ENCODE results near the gene ASCC3.

Gene ASCC3

GRCh38 chr6:100664274-100665040 lies 216.7 kb downstream of the ASCC3 start:
- H3K9me3 ChIP-seq (ENCODE audit: insufficient read depth, low read length, severe bottlenecking): no peaks in the 10 kb centered on the region
- TF ChIP-seq EZH2 (IDR thresholded peaks at IDR 0.05; ENCODE audit: borderline replicate concordance, low read depth, low read length, severe bottlenecking) (no peak), CTCF (IDR thresholded peaks at IDR 0.05; ENCODE audit: borderline replicate concordance, extremely low read depth, low read length, poor library complexity, severe bottlenecking) (peak; percentile 69)
- no peak overlapping the region for H3K4me3 ChIP-seq (ENCODE audit: low read depth in 1 of 2, low read length in 2 of 2)
- no peak overlapping the region for H3K4me2 ChIP-seq (ENCODE audit: insufficient read depth, low read length)
- H3K27me3 ChIP-seq (ENCODE audit: insufficient read depth, low read length, poor library complexity): no peaks in the 10 kb centered on the region
- DNase-seq: no peak
- no peak overlapping the region for H3K27ac ChIP-seq (ENCODE audit: low read length)
- H2AFZ ChIP-seq (ENCODE audit: low read depth, low read length): no peak overlapping the region
- peak; percentile 65; the same call in 2 of the 3 replicates for ATAC-seq (ENCODE audit: insufficient read depth, low read depth)
- no peaks in the 10 kb centered on the region for H4K20me1 ChIP-seq (ENCODE audit: insufficient read depth, low read length)
- no peaks in the 10 kb centered on the region for H3K79me2 ChIP-seq (ENCODE audit: insufficient read depth, low read length)
- no peak overlapping the region for H3K9ac ChIP-seq (ENCODE audit: low read depth, low read length)
- peaks cover 22% of the 10 kb centered on the region; the same call in 1 of the 2 replicates for H3K36me3 ChIP-seq (ENCODE audit: insufficient read depth, low read length)
- no peaks in the 10 kb centered on the region for H3K4me1 ChIP-seq (ENCODE audit: insufficient read depth, low read length)

DNA sequence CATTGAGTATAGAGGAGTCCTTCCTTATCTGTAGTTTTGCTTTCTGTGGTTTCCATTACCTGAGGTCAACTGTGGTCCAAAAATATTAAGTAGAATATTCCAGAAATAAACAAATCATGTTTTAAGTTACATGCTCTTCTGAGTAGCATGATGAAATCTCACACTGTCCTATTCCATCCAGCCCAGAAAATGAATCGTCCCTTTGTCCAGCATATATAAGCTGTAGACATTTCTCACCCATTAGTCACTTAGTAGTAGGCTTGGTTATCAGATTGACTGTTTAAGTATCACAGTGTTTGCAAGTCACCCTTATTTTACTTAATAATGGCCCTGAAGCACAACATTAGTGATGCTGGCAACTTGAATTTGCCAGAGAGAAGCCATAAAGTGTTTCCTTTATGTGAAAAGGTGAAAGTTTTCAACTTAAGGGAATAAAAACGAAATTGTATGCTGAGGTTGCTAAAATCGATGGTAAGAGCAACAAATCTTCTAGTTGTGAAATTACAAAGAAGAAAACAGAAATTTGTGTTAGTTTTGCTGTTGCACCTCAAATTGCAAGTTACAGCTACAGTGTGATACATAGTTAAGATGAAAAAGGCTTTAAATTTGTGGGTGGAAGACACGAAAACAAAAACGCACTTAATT lies 217.8 kb downstream of the ASCC3 start:
- no peak for DNase-seq

GRCh38 chr6:100662264-100662663 lies 218.9 kb downstream of the ASCC3 start:
- Histone ChIP-seq H3K4me3 (ENCODE audit: low read depth in 1 of 2, low read length in 2 of 2) (no peak overlapping the region), H3K79me2 (ENCODE audit: insufficient read depth, low read length) (no peaks in the 10 kb centered on the region), H3K27me3 (ENCODE audit: insufficient read depth, low read length, poor library complexity) (no peaks in the 10 kb centered on the region), H3K27ac (ENCODE audit: low read length) (no peak overlapping the region), H2AFZ (ENCODE audit: low read depth, low read length) (no peak overlapping the region), H3K9me3 (ENCODE audit: insufficient read depth, low read length, severe bottlenecking) (no peaks in the 10 kb centered on the region), H3K4me2 (ENCODE audit: insufficient read depth, low read length) (no peak overlapping the region), H3K9ac (ENCODE audit: low read depth, low read length) (no peak overlapping the region), H3K4me1 (ENCODE audit: insufficient read depth, low read length) (no peaks in the 10 kb centered on the region), H3K36me3 (ENCODE audit: insufficient read depth, low read length) (peaks cover 22% of the 10 kb centered on the region; the same call in 1 of the 2 replicates), H4K20me1 (ENCODE audit: insufficient read depth, low read length) (no peaks in the 10 kb centered on the region)
- no peak for DNase-seq
- TF ChIP-seq CTCF (IDR thresholded peaks at IDR 0.05; ENCODE audit: borderline replicate concordance, extremely low read depth, low read length, poor library complexity, severe bottlenecking): no peak
- TF ChIP-seq EZH2 (IDR thresholded peaks at IDR 0.05; ENCODE audit: borderline replicate concordance, low read depth, low read length, severe bottlenecking): no peak
- ATAC-seq (ENCODE audit: insufficient read depth, low read depth): no peak

More for the DNA sequence above, 217.8 kb downstream of the ASCC3 start:
- no peak overlapping the region for H3K27ac ChIP-seq (ENCODE audit: low read length)
- H3K4me3 ChIP-seq (ENCODE audit: low read depth in 1 of 2, low read length in 2 of 2): no peak overlapping the region
- ATAC-seq (ENCODE audit: insufficient read depth, low read depth): no peak
- no peaks in the 10 kb centered on the region for H3K27me3 ChIP-seq (ENCODE audit: insufficient read depth, low read length, poor library complexity)
- TF ChIP-seq EZH2 (IDR thresholded peaks at IDR 0.05; ENCODE audit: borderline replicate concordance, low read depth, low read length, severe bottlenecking): no peak
- TF ChIP-seq CTCF (IDR thresholded peaks at IDR 0.05; ENCODE audit: borderline replicate concordance, extremely low read depth, low read length, poor library complexity, severe bottlenecking): no peak
- no peak overlapping the region for H2AFZ ChIP-seq (ENCODE audit: low read depth, low read length)
- H3K9me3 ChIP-seq (ENCODE audit: insufficient read depth, low read length, severe bottlenecking): no peaks in the 10 kb centered on the region
- no peaks in the 10 kb centered on the region for H4K20me1 ChIP-seq (ENCODE audit: insufficient read depth, low read length)
- H3K4me1 ChIP-seq (ENCODE audit: insufficient read depth, low read length): no peaks in the 10 kb centered on the region
- no peak overlapping the region for H3K4me2 ChIP-seq (ENCODE audit: insufficient read depth, low read length)
- H3K9ac ChIP-seq (ENCODE audit: low read depth, low read length): no peak overlapping the region
- H3K36me3 ChIP-seq (ENCODE audit: insufficient read depth, low read length): peaks cover 22% of the 10 kb centered on the region; the same call in 1 of the 2 replicates
- no peaks in the 10 kb centered on the region for H3K79me2 ChIP-seq (ENCODE audit: insufficient read depth, low read length)
